Esophagus squamous epithelium (tissue), 4 donors: Measurements from ENCODE around the gene C16orf54.

Source experiments
- POLR2A ChIP-seq, 4 donors: fragments of 450-650 bp; IDR thresholded peaks; one replicate each; pipeline ENCODE4 v1.6.1; 2017; ENCODE audit warnings: antibody characterized with exemption in 4 of 4, mild to moderate bottlenecking in 4 of 4, moderate library complexity in 3 of 4
- TF ChIP-seq, protein P1 (sequence below), 6 experiments: fragments of 450-650 bp in 4 of 6; fragments of 200-600 bp in 2 of 6; sonication (generic) in 2 of 6; IDR thresholded peaks; one replicate each; pipeline ENCODE4 v1.5.1; 2016 to 2019; ENCODE audit warnings: antibody characterized with exemption in 6 of 6, mild to moderate bottlenecking in 4 of 6, moderate library complexity in 4 of 6

DNA sequence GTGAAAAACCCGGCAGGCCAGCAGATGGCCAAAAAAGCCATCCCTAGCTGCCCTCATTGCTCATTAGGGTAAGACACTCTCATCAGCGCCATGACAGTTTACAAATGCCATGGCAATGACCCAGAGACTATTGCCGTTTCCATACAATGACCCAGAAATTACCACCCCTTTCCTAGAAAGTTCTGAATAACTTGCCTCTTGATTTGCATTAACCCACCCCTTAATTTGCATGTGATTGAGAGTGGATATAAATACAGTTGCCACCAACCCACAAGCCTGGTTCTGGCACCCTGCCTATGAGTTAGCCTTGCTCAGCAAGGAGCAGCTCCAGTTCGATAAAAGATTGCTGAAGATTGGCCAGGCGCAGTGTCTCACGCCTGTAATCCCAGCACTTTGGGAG is 16.1 kb upstream of the C16orf54 start:
- TF ChIP-seq, protein P1, sequence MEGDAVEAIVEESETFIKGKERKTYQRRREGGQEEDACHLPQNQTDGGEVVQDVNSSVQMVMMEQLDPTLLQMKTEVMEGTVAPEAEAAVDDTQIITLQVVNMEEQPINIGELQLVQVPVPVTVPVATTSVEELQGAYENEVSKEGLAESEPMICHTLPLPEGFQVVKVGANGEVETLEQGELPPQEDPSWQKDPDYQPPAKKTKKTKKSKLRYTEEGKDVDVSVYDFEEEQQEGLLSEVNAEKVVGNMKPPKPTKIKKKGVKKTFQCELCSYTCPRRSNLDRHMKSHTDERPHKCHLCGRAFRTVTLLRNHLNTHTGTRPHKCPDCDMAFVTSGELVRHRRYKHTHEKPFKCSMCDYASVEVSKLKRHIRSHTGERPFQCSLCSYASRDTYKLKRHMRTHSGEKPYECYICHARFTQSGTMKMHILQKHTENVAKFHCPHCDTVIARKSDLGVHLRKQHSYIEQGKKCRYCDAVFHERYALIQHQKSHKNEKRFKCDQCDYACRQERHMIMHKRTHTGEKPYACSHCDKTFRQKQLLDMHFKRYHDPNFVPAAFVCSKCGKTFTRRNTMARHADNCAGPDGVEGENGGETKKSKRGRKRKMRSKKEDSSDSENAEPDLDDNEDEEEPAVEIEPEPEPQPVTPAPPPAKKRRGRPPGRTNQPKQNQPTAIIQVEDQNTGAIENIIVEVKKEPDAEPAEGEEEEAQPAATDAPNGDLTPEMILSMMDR (IDR thresholded peaks at IDR 0.05), result no peak
- no peak for TF ChIP-seq POLR2A (IDR thresholded peaks at IDR 0.05)
